OCI-LY7 (cell line): ENCODE results near the gene BOK. TPM values are rescaled to one million over a fixed set of nuclear protein-coding genes. Genes with fewer than 3 reads are reported as not detected.
A peak's percentile ranks its signal among the peaks of the same experiment; 100 is the strongest.

ENCODE experiments used
- BruUV-seq: library from RNA; stranded (reverse); fragments of 400-500 nt; replicated peaks from 2 replicates; lab custom pipeline; 2021; lab: Mats Ljungman, UMichigan
- CTCF ChIA-PET: fragments of 300-600 bp; sonication (Branson Sonifier 250); formaldehyde crosslinking; loops from one replicate; lab custom pipeline; 2022; ENCODE audit warnings: antibody characterized with exemption; ENCODE audit not compliant: unreplicated experiment; lab: Charles Lee
- POLR2A ChIA-PET: fragments of 300-600 bp; sonication (Branson Sonifier 250); formaldehyde crosslinking; loops from one replicate; lab custom pipeline; 2022; ENCODE audit warnings: antibody characterized with exemption; lab: Charles Lee
- DNase-seq: peaks from one replicate; pipeline ENCODE4 v3.0.0-alpha.2; 2015; ENCODE audit warnings: low spot score
- H2AFZ ChIP-seq: fragments of 200-600 bp; sonication (generic), shearing (Covaris generic); 2 replicates; pipeline ENCODE4 v1.6.1; 2014; ENCODE audit warnings: mild to moderate bottlenecking, antibody characterized with exemption, low read length, moderate library complexity
- H3K27ac ChIP-seq: fragments of 200-600 bp; sonication (generic); 2 replicates; pipeline ENCODE4 v1.5.1; 2014; ENCODE audit warnings: mixed run types, low read depth, mild to moderate bottlenecking, moderate library complexity, low read length, inconsistent platforms; ENCODE audit not compliant: poor library complexity, severe bottlenecking
- H3K36me3 ChIP-seq: fragments of 200-600 bp; sonication (generic); 2 replicates; pipeline ENCODE4 v1.6.1; 2014; ENCODE audit warnings: mild to moderate bottlenecking, antibody characterized with exemption, low read length, moderate library complexity, mixed read lengths; ENCODE audit not compliant: insufficient read depth
- H3K4me1 ChIP-seq: fragments of 200-600 bp; sonication (generic); 2 replicates; pipeline ENCODE4 v1.5.1; 2014; ENCODE audit warnings: mild to moderate bottlenecking, low read length; ENCODE audit not compliant: insufficient read depth, poor library complexity, severe bottlenecking
- H3K4me2 ChIP-seq: fragments of 200-600 bp; sonication (generic); 2 replicates; pipeline ENCODE4 v1.6.1; 2014; ENCODE audit warnings: mild to moderate bottlenecking, low read length
- H3K4me3 ChIP-seq: fragments of 200-600 bp; sonication (generic); 2 replicates; pipeline ENCODE4 v1.5.1; 2014; ENCODE audit warnings: mild to moderate bottlenecking, low read depth, low read length; ENCODE audit not compliant: poor library complexity, severe bottlenecking
- H3K79me2 ChIP-seq: fragments of 200-600 bp; sonication (generic); 2 replicates; pipeline ENCODE4 v1.6.1; 2016; ENCODE audit warnings: low read depth, mild to moderate bottlenecking, low read length, moderate library complexity, mixed read lengths; ENCODE audit not compliant: insufficient read depth
- H3K9me2 ChIP-seq: fragments of 200-600 bp; sonication (generic); 2 replicates; pipeline ENCODE4 v1.6.1; 2016; ENCODE audit warnings: mild to moderate bottlenecking, low read length, mixed read lengths; ENCODE audit not compliant: insufficient read depth
- H3K9me3 ChIP-seq: fragments of 200-600 bp; sonication (generic); 2 replicates; pipeline ENCODE4 v1.6.1; 2014; ENCODE audit warnings: mild to moderate bottlenecking, mixed run types, low read length, mixed read lengths
- H4K20me1 ChIP-seq: fragments of 200-600 bp; sonication (generic); 2 replicates; pipeline ENCODE4 v1.6.1; 2014; ENCODE audit warnings: mild to moderate bottlenecking, antibody characterized with exemption, low read length, moderate library complexity, mixed read lengths; ENCODE audit not compliant: insufficient read depth
- CTCF ChIP-seq: fragments of 200-600 bp; sonication (generic); conservative IDR thresholded peaks from 2 replicates; pipeline ENCODE4 v1.5.1; 2014; ENCODE audit warnings: mild to moderate bottlenecking, antibody characterized with exemption, low read length, moderate library complexity, mixed read lengths
- EZH2phosphoT487 ChIP-seq: fragments of 200-600 bp; sonication (generic); IDR thresholded peaks from 2 replicates; pipeline ENCODE4 v1.6.1; 2018; ENCODE audit warnings: low read depth, borderline replicate concordance, mild to moderate bottlenecking, mixed run types, antibody characterized with exemption, low read length, moderate library complexity, mixed read lengths
- intact Hi-C: fragments of 100-400 bp; cut with micrococcal nuclease; formaldehyde crosslinking; loops from one replicate; pipeline ENCODE4 v1.10.0; 2022; ENCODE audit not compliant: unreplicated experiment
- total RNA-seq, 2 experiments: library from RNA; depleted of rRNA in 1 of 2; stranded (reverse); fragments of >200 nt in 1 of 2; shearing (Covaris generic) in 1 of 2; gene quantifications; 2 replicates each; pipeline ENCODE4 v1.2.3, GENCODE V29; 2014 to 2022

The BOK gene
- total RNA-seq, 2 experiments from 2014 or later = not detected

- Histone ChIP-seq H3K4me3 (no peak overlapping the region), H3K4me2 (no peak overlapping the region), H3K36me3 (no peaks in the 10 kb centered on the region), H3K9me3 (no peaks in the 10 kb centered on the region), H3K79me2 (no peaks in the 10 kb centered on the region), H2AFZ (0 out of 2 replicates have a peak overlapping the region, but pooled peaks have one; percentile 32), H4K20me1 (no peaks in the 10 kb centered on the region), H3K4me1 (no peaks in the 10 kb centered on the region), H3K9me2 (no peaks in the 10 kb centered on the region), H3K27ac (no peak overlapping the region)
- intact Hi-C loops = no loop called here
- no peak for DNase-seq
- ChIA-PET POLR2A (interaction anchor here (0.6 to 0.7 kb wide), 2 partner anchors 492 to 549 kb away, joined by 3 to 7 read pairs; no protein-coding TSS in a partner anchor), CTCF (no interaction called here)
- TF ChIP-seq EZH2phosphoT487 (no peak), CTCF (no peak)
- no TSS peak for BruUV-seq
Observed at GRCh38 chr2:241514986-241515737, 43.4 kb upstream of the BOK start.

- Histone ChIP-seq H3K27ac (no peak overlapping the region), H3K9me3 (no peaks in the 10 kb centered on the region), H3K79me2 (no peaks in the 10 kb centered on the region), H3K9me2 (no peaks in the 10 kb centered on the region), H3K4me3 (no peak overlapping the region), H3K36me3 (no peaks in the 10 kb centered on the region), H3K4me1 (no peaks in the 10 kb centered on the region), H3K4me2 (no peak overlapping the region), H4K20me1 (no peaks in the 10 kb centered on the region), H2AFZ (no peak overlapping the region)
- ChIA-PET CTCF (no interaction called here), POLR2A (no interaction called here)
- no peak for DNase-seq
- TF ChIP-seq CTCF (no peak), EZH2phosphoT487 (no peak)
- no TSS peak for BruUV-seq
- intact Hi-C loops = no loop called here
Observed at GRCh38 chr2:241516520-241516965, 42.0 kb upstream of the BOK start.

- DNase-seq = no peak
- H3K79me2 ChIP-seq = no peaks in the 10 kb centered on the region
- no peak overlapping the region for H2AFZ ChIP-seq
- H3K4me2 ChIP-seq = no peak overlapping the region
- H3K9me2 ChIP-seq = no peaks in the 10 kb centered on the region
- intact Hi-C loops = no loop called here
- TF ChIP-seq EZH2phosphoT487 (no peak), CTCF (no peak)
- BruUV-seq = no TSS peak
- H3K4me3 ChIP-seq = no peak overlapping the region
- POLR2A ChIA-PET = no interaction called here
- CTCF ChIA-PET = no interaction called here
- H4K20me1 ChIP-seq = no peaks in the 10 kb centered on the region
- H3K36me3 ChIP-seq = no peaks in the 10 kb centered on the region
- no peaks in the 10 kb centered on the region for H3K9me3 ChIP-seq
- no peaks in the 10 kb centered on the region for H3K4me1 ChIP-seq
- H3K27ac ChIP-seq = no peak overlapping the region
Observed at GRCh38 chr2:241517297-241517696, 41.2 kb upstream of the BOK start.
